ENCODE measurements around the gene OR10J4. TPM values are rescaled to one million over a fixed set of nuclear protein-coding genes. Genes with fewer than 3 reads are reported as not detected.

Gene OR10J4
- total RNA-seq, 1 experiment from 2014 or later: not detected

GRCh38 chr1:159430985-159431384 is 1.0 kb upstream of the OR10J4 start:
- no TSS peak for BruUV-seq (replicated peaks)
- no peak for DNase-seq
- ATAC-seq: no peak
- no peaks in the 10 kb centered on the region for H4K20me1 ChIP-seq (ENCODE audit: low read length)
- intact Hi-C loops (cut with micrococcal nuclease): no loop called here
- H3K9ac ChIP-seq (ENCODE audit: low read length): no peak overlapping the region
- no peak overlapping the region for H3K4me3 ChIP-seq (ENCODE audit: low read length)
- POLR2A ChIA-PET (ENCODE audit: unreplicated experiment): no interaction called here
- no peaks in the 10 kb centered on the region for H3F3A ChIP-seq (ENCODE audit: low read length, unreplicated experiment)
- CTCF ChIA-PET: no interaction called here
- H3K27me3 ChIP-seq (ENCODE audit: low read length): peaks cover 27% of the 10 kb centered on the region
- H3K4me2 ChIP-seq (ENCODE audit: low read length): no peak overlapping the region
- H2AFZ ChIP-seq (ENCODE audit: low read length): no peak overlapping the region
- TF ChIP-seq, protein P1, sequence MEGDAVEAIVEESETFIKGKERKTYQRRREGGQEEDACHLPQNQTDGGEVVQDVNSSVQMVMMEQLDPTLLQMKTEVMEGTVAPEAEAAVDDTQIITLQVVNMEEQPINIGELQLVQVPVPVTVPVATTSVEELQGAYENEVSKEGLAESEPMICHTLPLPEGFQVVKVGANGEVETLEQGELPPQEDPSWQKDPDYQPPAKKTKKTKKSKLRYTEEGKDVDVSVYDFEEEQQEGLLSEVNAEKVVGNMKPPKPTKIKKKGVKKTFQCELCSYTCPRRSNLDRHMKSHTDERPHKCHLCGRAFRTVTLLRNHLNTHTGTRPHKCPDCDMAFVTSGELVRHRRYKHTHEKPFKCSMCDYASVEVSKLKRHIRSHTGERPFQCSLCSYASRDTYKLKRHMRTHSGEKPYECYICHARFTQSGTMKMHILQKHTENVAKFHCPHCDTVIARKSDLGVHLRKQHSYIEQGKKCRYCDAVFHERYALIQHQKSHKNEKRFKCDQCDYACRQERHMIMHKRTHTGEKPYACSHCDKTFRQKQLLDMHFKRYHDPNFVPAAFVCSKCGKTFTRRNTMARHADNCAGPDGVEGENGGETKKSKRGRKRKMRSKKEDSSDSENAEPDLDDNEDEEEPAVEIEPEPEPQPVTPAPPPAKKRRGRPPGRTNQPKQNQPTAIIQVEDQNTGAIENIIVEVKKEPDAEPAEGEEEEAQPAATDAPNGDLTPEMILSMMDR (conservative IDR thresholded peaks at IDR 0.05; ENCODE audit: low read depth, low read length): no peak
- TF ChIP-seq EZH2 (IDR thresholded peaks at IDR 0.05; ENCODE audit: low read length, unreplicated experiment): no peak
- TF ChIP-seq EZH2phosphoT487 (IDR thresholded peaks at IDR 0.05; ENCODE audit: borderline replicate concordance, low read length): no peak
- H3K79me2 ChIP-seq (ENCODE audit: low read length): no peaks in the 10 kb centered on the region
- no peaks in the 10 kb centered on the region for H3K36me3 ChIP-seq (ENCODE audit: low read depth, low read length)
- H3K4me1 ChIP-seq (ENCODE audit: insufficient read depth, low read length): peaks cover 11% of the 10 kb centered on the region; the same call in 1 of the 2 replicates
- H3K9me3 ChIP-seq (ENCODE audit: low read length): no peaks in the 10 kb centered on the region
- H3K27ac ChIP-seq (ENCODE audit: low read length): no peak overlapping the region
- no peaks in the 10 kb centered on the region for H3K9me2 ChIP-seq (replicated peaks; ENCODE audit: low read length)

- no peaks in the 10 kb centered on the region for H3F3A ChIP-seq (ENCODE audit: low read length, unreplicated experiment)
- ChIA-PET POLR2A (ENCODE audit: unreplicated experiment) (no interaction called here), CTCF (no interaction called here)
- H4K20me1 ChIP-seq (ENCODE audit: low read length): no peaks in the 10 kb centered on the region
- no peak overlapping the region for H3K4me2 ChIP-seq (ENCODE audit: low read length)
- no peaks in the 10 kb centered on the region for H3K4me1 ChIP-seq (ENCODE audit: insufficient read depth, low read length)
- no peak overlapping the region for H2AFZ ChIP-seq (ENCODE audit: low read length)
- no peaks in the 10 kb centered on the region for H3K9me2 ChIP-seq (replicated peaks; ENCODE audit: low read length)
- TF ChIP-seq EZH2phosphoT487 (IDR thresholded peaks at IDR 0.05; ENCODE audit: borderline replicate concordance, low read length) (no peak), EZH2 (IDR thresholded peaks at IDR 0.05; ENCODE audit: low read length, unreplicated experiment) (no peak)
- TF ChIP-seq, protein P1 (conservative IDR thresholded peaks at IDR 0.05; ENCODE audit: low read depth, low read length): no peak
- no peaks in the 10 kb centered on the region for H3K36me3 ChIP-seq (ENCODE audit: low read depth, low read length)
- no peak overlapping the region for H3K27ac ChIP-seq (ENCODE audit: low read length)
- DNase-seq (no peak), ATAC-seq (no peak)
- H3K9me3 ChIP-seq (ENCODE audit: low read length): no peaks in the 10 kb centered on the region
- no TSS peak for BruUV-seq (replicated peaks)
- no peak overlapping the region for H3K9ac ChIP-seq (ENCODE audit: low read length)
- intact Hi-C loops (cut with micrococcal nuclease): no loop called here
- H3K4me3 ChIP-seq (ENCODE audit: low read length): no peak overlapping the region
- peaks cover 24% of the 10 kb centered on the region; the same call in 1 of the 2 replicates for H3K27me3 ChIP-seq (ENCODE audit: low read length)
- H3K79me2 ChIP-seq (ENCODE audit: low read length): no peaks in the 10 kb centered on the region
Measured at GRCh38 chr1:159436469-159436868, 4.5 kb downstream of the OR10J4 start.

GRCh38 chr1:159439422-159439821 is 7.4 kb downstream of the OR10J4 start, which contains the start of gene OR10J1:
Gene OR10J1 (plus strand): TSS chr1:159439722. CDS start chr1:159439792, 70 bp downstream.
- Histone ChIP-seq H3K9ac (ENCODE audit: low read length) (no peak within 1 kb of the TSS), H3K27me3 (ENCODE audit: low read length) (peaks cover 19% of the 10 kb centered on the region; the same call in 1 of the 2 replicates), H3K36me3 (ENCODE audit: low read depth, low read length) (no peaks in the 10 kb centered on the region), H4K20me1 (ENCODE audit: low read length) (no peaks in the 10 kb centered on the region), H3F3A (ENCODE audit: low read length, unreplicated experiment) (no peaks in the 10 kb centered on the region), H3K9me2 (replicated peaks; ENCODE audit: low read length) (no peaks in the 10 kb centered on the region), H3K4me3 (ENCODE audit: low read length) (no peak within 1 kb of the TSS), H3K27ac (ENCODE audit: low read length) (no peak within 1 kb of the TSS), H3K9me3 (ENCODE audit: low read length) (no peaks in the 10 kb centered on the region), H3K79me2 (ENCODE audit: low read length) (no peaks in the 10 kb centered on the region), H3K4me1 (ENCODE audit: insufficient read depth, low read length) (no peaks in the 10 kb centered on the region), H2AFZ (ENCODE audit: low read length) (no peak within 1 kb of the TSS), H3K4me2 (ENCODE audit: low read length) (no peak within 1 kb of the TSS)
- no peak for ATAC-seq
- TF ChIP-seq EZH2phosphoT487 (IDR thresholded peaks at IDR 0.05; ENCODE audit: borderline replicate concordance, low read length) (no peak), EZH2 (IDR thresholded peaks at IDR 0.05; ENCODE audit: low read length, unreplicated experiment) (no peak)
- TF ChIP-seq, protein P1 (conservative IDR thresholded peaks at IDR 0.05; ENCODE audit: low read depth, low read length): no peak
- no TSS peak for BruUV-seq (replicated peaks)
- ChIA-PET CTCF (no interaction called here), POLR2A (ENCODE audit: unreplicated experiment) (no interaction called here)
- intact Hi-C loops (cut with micrococcal nuclease): no loop called here
- no peak for DNase-seq

Data from PC-3 (cell line).